T47D (cell line): ENCODE measurements around the gene KREMEN2.

ENCODE experiments used
- DNase-seq, 2 experiments: peaks; one replicate each; pipeline versions ENCODE4 v3.0.0 to v3.0.0-alpha.2; 2011 to 2012; ENCODE audit warnings: low read depth in 1 of 2, low spot score in 1 of 2
- JUND ChIP-seq: IDR thresholded peaks from 2 replicates; pipeline ENCODE4 v1.6.1; 2012; ENCODE audit warnings: low read depth
- in situ Hi-C: cut with HindIII; loops from 2 replicates; pipeline ENCODE4 v1.10.0; 2016; ENCODE audit warnings: low sequenced_read_pairs, low pct_unique_long_range_greater_than_20kb

Gene KREMEN2

DNA sequence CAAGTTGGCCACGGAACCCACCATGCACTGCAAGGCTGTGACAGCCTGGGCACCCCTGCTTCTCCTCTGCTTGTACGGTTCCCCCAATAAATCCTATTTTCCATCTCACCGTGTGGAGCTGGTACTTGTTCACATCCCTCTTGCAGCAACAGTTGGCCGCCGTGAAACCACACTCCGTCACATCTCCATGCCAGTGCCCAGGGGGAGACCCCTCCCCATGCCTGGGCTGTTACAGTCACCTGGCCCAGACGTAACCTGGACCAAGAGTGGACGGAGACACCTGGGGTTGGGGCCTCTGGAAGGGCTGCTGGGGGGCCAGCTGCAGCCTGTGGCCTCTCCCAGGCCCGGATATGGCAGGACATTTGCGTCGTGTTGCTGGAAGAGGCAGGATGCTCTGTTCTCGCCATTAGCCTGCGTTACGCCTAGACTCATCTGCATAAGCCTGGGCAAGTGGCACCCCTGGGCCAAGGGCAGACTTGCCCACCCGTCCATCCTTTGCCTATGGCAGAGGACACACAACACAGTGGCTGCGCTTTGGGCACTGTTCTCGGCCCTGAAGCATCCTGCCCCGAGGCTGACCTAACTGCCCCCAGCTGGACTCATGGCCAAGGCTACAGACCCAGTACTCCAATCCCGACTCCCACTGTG is 14.2 kb upstream of the KREMEN2 start:
- TF ChIP-seq JUND: no peak
- DNase-seq: no peak
- in situ Hi-C loops: no loop called here

- TF ChIP-seq JUND: no peak
- in situ Hi-C loops: no loop called here
- DNase-seq: no peak
Observed at GRCh38 chr16:2950353-2950724, 13.7 kb upstream of the KREMEN2 start.

- TF ChIP-seq JUND: no peak
- no peak for DNase-seq
- in situ Hi-C loops: no loop called here
Observed at GRCh38 chr16:2950773-2951172, 13.3 kb upstream of the KREMEN2 start.

GRCh38 chr16:2952679-2953078 is 11.4 kb upstream of the KREMEN2 start:
- no peak for TF ChIP-seq JUND
- no peak for DNase-seq
- in situ Hi-C loops: no loop called here

DNA sequence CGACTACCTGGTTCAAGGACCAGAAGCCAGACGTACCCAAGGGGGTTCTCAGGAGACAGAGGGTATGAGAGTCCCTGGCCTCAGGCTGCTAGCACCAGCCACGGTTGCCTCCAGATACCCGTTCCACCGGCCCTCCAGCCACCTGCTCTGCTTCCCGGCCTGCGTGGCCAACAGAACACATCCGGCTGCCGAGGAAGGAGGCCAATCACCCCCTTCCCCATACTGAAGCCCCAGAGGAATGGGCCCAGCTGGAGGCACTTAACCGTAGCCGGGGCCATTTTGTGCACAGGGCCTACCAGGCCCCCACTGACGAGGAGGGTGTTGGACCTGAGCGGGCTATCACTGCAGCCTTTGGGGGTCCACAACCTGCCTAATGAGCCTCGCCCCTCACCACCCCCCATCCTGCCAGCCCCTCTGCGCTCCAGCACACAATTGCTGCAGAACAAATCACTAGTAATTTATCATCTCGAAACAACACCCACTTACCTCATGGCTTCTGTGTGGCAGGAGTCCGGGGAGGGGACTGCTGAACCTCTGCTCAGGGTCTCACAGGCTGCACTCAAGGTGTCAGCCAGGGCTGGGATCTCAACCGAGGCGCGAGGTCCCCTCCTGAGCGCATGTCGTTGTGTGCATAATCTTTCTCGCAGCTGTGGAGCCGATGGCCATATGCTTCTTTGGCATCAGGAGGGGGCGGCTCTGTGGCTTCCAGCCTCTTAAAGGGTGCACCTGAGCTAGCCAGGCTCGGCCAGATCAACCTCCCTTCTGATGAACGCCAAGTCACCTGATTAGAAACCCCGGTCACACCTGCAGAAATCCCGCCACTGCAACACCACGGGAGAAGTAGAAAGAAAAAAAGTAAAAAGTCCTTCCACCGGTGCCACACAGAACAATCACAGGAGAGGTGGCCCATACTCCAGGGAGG is 10.1 kb upstream of the KREMEN2 start:
- no peak for TF ChIP-seq JUND
- DNase-seq: no peak
- in situ Hi-C loops: no loop called here

DNA sequence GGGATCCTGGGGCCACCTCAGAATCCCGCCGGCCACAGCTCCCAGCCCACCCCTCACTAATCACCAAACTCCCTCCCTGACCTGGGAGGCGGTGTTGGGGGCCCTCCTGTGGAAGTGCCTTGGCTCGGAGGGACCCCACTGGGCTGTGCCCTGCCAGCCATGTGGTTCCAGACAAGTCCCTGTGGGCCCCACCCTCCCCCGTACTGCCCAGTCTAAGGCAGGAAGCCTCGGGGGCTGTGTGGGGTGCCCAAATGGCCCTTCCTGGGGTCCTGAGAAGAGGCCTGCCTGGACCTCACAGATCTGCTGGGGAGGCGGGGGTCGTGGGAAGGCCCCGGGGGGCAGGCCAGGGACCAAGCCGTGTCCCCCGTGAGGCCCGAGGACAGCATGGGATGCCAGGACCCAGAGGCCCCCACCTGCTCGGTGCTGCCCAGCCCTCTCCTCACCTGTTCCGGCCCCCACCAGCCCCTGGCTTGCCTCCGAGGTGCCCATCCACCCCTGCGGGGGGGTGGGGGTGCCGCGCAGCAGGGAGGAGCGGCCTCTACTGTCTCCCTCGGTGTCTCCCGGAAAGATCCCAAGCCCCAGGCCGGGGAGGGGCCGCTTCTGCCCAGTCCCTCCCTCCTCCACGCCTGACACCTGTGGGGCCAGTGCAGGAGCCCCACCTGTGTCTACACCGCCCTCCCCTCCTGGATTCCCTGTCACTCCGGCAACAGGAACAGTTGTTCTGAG is 9.3 kb upstream of the KREMEN2 start:
- DNase-seq: no peak
- no peak for TF ChIP-seq JUND

GRCh38 chr16:2955438-2955778 is 8.7 kb upstream of the KREMEN2 start:
- no peak for DNase-seq
- TF ChIP-seq JUND: no peak
- in situ Hi-C loops: no loop called here

More for the DNA sequence above, 9.3 kb upstream of the KREMEN2 start:
- in situ Hi-C loops: no loop called here

DNA sequence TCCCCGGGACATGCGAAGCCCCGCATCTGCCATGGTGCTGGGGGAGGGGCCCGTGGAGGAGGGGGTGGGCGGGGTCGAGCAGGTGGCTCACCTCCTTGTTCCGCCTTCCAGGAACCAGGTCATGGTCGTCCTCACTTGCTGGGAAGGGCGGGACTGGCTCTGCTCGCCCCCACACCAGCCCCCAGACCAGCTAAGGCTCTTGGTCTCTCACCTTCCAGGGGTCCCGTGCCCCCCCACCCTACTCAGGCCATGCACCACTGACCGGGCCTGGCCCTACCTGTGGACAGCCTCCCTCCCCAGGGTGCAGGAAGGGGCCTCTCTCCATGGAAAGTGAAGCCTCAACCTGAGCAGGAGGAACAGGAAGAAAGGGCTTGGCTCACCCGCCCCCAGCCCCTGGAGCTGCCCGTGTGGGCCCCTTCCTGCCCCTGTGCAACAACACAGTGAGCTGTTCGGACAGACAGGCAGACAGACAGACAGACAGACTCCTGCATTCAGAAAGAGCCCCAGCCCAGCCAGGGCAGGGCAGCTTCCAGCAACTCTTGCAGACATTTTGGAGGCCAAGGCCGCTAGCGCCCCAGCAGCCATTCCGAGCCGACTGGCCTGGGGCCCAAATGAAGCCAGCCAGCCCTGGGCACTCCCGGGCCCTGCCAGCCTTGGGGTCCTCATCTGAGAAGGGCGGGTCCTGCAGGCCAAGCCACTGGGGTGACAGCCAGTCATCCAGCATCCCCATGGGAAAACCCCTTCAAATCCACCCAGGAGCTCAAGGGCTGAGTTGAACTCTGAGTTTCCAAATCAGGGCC is 8.1 kb upstream of the KREMEN2 start:
- in situ Hi-C loops: no loop called here
- TF ChIP-seq JUND: no peak
- no peak for DNase-seq

GRCh38 chr16:2956579-2956956 is 7.5 kb upstream of the KREMEN2 start:
- no peak for TF ChIP-seq JUND
- no peak for DNase-seq
- in situ Hi-C loops: no loop called here

GRCh38 chr16:2959206-2959605 is 4.9 kb upstream of the KREMEN2 start:
- in situ Hi-C loops: no loop called here
- no peak for TF ChIP-seq JUND
- no peak for DNase-seq

DNA sequence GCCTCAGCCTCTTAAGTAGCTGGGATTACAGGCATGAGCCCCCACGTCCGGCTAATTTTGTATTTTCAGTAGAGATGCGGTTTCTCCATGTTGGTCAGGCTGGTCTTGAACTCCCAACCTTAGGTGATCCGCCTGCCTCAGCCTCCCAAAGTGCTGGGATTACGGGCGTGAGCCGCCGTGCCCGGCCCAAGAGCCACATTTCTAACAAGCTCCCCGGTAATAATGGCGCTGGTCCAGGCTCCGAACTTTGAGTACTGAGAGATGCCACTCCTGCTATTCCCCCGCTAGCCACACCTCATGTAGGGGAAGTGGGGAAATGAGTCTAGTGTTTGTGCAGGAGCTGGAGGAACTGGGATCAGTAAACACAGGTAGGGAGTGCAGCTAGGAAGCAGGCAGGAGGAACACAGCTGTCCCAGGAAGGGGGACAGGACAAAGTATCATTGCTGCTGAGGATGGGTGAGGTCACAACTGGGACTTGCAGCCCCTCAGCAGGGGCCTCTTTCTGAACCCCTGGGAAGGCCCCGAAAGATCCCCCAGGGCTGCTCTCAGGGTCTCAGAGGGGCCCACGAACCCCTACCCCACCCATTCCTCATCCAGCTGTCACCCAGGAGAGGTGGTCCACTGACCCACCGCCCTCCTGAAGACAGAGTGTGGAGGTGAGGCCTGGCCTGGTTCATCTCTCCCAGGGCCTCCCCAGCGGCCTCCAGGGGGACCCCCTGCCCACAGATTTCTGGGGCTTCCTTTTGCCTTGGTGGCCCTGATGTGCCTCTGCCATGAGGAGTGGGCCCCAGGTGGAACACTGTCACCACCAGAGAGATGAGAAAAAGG is 3.7 kb upstream of the KREMEN2 start:
- DNase-seq: no peak
- TF ChIP-seq JUND: no peak
- in situ Hi-C loops: no loop called here

DNA sequence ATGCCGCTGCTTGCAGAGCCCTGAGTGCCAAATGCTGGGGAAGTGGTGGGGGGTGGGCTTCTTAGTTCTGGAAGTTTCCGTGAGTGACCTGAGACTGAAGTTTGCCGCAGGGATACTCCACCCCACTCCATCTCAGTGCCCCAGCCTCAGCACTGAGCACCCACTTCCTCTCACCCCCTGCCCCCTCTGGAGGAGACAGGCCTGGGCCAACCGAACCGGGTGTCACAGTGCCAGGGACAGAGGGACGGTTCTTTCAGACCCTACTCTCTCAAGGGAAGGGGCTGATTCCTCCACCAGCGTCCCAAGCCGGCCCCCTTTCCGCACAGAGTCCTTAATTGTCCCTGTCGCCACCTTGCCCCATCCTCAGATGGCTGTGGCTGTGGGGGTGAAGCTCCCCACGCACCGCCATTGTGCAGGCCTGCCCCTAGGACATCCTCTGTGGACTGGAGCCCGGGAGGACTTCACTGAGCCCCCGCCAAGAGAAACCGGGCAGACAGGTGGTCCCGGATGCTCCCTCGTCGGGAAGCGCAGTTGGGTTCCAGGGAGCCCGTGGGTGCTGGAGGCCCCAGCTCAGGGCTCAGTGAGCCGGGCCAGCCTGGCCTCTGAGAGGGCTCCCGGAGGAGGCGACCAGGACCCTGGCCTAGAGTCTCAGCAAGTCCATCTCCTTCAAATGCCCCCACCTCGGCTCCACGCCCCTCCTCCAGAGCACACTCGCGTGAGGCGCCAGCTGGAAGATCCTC is 1.6 kb upstream of the KREMEN2 start:
- TF ChIP-seq JUND: no peak
- in situ Hi-C loops: no loop called here
- DNase-seq: no peak
